Caco-2 (cell line): ENCODE results near the gene METAP1. TPM values are rescaled to one million over a fixed set of nuclear protein-coding genes. Genes with fewer than 3 reads are reported as not detected.
A peak's percentile ranks its signal among the peaks of the same experiment; 100 is the strongest.

Experiments
- Bru-seq: library from RNA; stranded (reverse); fragments of 400-500 nt; gene quantifications from one replicate; lab custom pipeline; 2021; lab: Mats Ljungman, UMichigan
- BruChase-seq, 2 experiments: library from RNA; stranded (reverse); fragments of 400-500 nt; gene quantifications; one replicate each; lab custom pipeline; 2021; lab: Mats Ljungman, UMichigan
- BruUV-seq: library from RNA; stranded (reverse); fragments of 400-500 nt; replicated peaks from 2 replicates; lab custom pipeline; 2021; lab: Mats Ljungman, UMichigan
- CTCF ChIA-PET: fragments of 300-600 bp; sonication (Branson Sonifier 250); formaldehyde crosslinking; loops from one replicate; lab custom pipeline; 2022; ENCODE audit warnings: antibody characterized with exemption; lab: Charles Lee
- POLR2A ChIA-PET: fragments of 300-600 bp; sonication (Branson Sonifier 250); formaldehyde crosslinking; loops from one replicate; lab custom pipeline; 2022; ENCODE audit warnings: antibody characterized with exemption; lab: Charles Lee
- DNase-seq, 2 experiments: peaks; one replicate each; pipeline versions ENCODE4 v3.0.0 to v3.0.0-alpha.2; 2020 to 2022
- H3K27me3 ChIP-seq: replicated peaks from 2 replicates; pipeline ENCODE4 v1.6.0; 2011; ENCODE audit warnings: low read length; ENCODE audit not compliant: control insufficient read depth, insufficient read depth
- H3K36me3 ChIP-seq: 2 replicates; pipeline ENCODE4 v1.5.1; 2011; ENCODE audit warnings: low read length; ENCODE audit not compliant: control insufficient read depth, insufficient read depth
- H3K4me1 ChIP-seq: fragments of 250-450 bp; sonication (Bioruptor Pico); 2 replicates; pipeline ENCODE4 v1.5.1; 2020; ENCODE audit warnings: mild to moderate bottlenecking
- H3K4me3 ChIP-seq: 2 replicates; pipeline ENCODE4 v1.5.1; 2011; ENCODE audit warnings: low read depth, mild to moderate bottlenecking, control low read depth, low read length
- H3K9me3 ChIP-seq: fragments of 250-450 bp; sonication (Bioruptor Pico); 2 replicates; pipeline ENCODE4 v1.5.1; 2020; ENCODE audit warnings: mild to moderate bottlenecking, moderate library complexity
- H3K27ac Mint-ChIP-seq: one replicate; pipeline ENCODE4 v1.8.0; 2022; ENCODE audit warnings: mixed read lengths; ENCODE audit not compliant: unreplicated experiment
- H3K27me3 Mint-ChIP-seq: one replicate; pipeline ENCODE4 v1.8.0; 2022; ENCODE audit warnings: mixed read lengths; ENCODE audit not compliant: insufficient read depth, unreplicated experiment
- H3K36me3 Mint-ChIP-seq: one replicate; pipeline ENCODE4 v1.8.0; 2022; ENCODE audit warnings: mild to moderate bottlenecking, mixed read lengths; ENCODE audit not compliant: insufficient read depth, unreplicated experiment
- H3K4me1 Mint-ChIP-seq: one replicate; pipeline ENCODE4 v1.8.0; 2022; ENCODE audit warnings: low read depth, mixed read lengths; ENCODE audit not compliant: unreplicated experiment
- H3K4me3 Mint-ChIP-seq: one replicate; pipeline ENCODE4 v1.8.0; 2022; ENCODE audit warnings: mild to moderate bottlenecking, moderate library complexity, mixed read lengths; ENCODE audit not compliant: unreplicated experiment
- H3K9me3 Mint-ChIP-seq: one replicate; pipeline ENCODE4 v1.8.0; 2022; ENCODE audit warnings: mixed read lengths; ENCODE audit not compliant: unreplicated experiment
- CTCF ChIP-seq, 2 experiments: fragments of 200-600 bp in 1 of 2; IDR thresholded peaks; 1 replicate in 1 of 2; 2 replicates in 1 of 2; pipeline versions ENCODE4 v1.5.1 to v1.8.0; 2011 to 2022; ENCODE audit warnings: antibody characterized with exemption in 1 of 2, control low read depth in 1 of 2, inconsistent platforms in 1 of 2, low read depth in 1 of 2, low read length in 1 of 2, mild to moderate bottlenecking in 1 of 2, moderate library complexity in 1 of 2; ENCODE audit not compliant: insufficient read depth in 1 of 2, severe bottlenecking in 1 of 2, unreplicated experiment in 1 of 2
- intact Hi-C: fragments of 100-400 bp; cut with micrococcal nuclease; formaldehyde crosslinking; loops from one replicate; pipeline ENCODE4 v1.10.0; 2022; ENCODE audit not compliant: unreplicated experiment
- long read RNA-seq: library from polyadenylated mRNA; stranded (forward); transcript quantifications from one replicate; pipeline ENCODE4 v2.0.0, GENCODE V29; 2022
- total RNA-seq: library from RNA; stranded (reverse); gene quantifications from 2 replicates; pipeline ENCODE4 v1.2.3, GENCODE V29; 2022

The METAP1 gene
- total RNA-seq (75.2 and 83.0 TPM in 2 replicates), Bru-seq, nascent RNA (percentile 93 among the genes with signal in this experiment), BruChase-seq, experiment 1, labeled RNA remaining after a 2-hour chase (percentile 88 among the genes with signal in this experiment), BruChase-seq, experiment 2, labeled RNA remaining after a 6-hour chase (percentile 88 among the genes with signal in this experiment)
- long read RNA-seq, transcript METAP1-201 (11 exons, 2,791 nt), result major isoform, 103 of 146 reads
- long read RNA-seq, partial matches to known transcripts, result 24 of 146 reads
- long read RNA-seq, other reads (novel, unspliced or antisense), result 19 of 146 reads

- POLR2A ChIA-PET, result interaction anchor here (0.6 to 1.7 kb wide), 14 partner anchors 11 to 526 kb away, joined by 3 to 16 read pairs (median 6); partner anchors contain the start of genes ADH4, ADH5 and EIF4E
Measured at GRCh38 chr4:98995183-98996055, at the start of gene METAP1. Gene METAP1, plus strand, starts transcription at chr4:98995721. Its CDS starts 33 bp downstream, at chr4:98995754.

GRCh38 chr4:98946359-98946758, 49.2 kb upstream of the METAP1 start:
- no peaks in the 10 kb centered on the region for H3K36me3 ChIP-seq
- DNase-seq, result no peak
- no peaks in the 10 kb centered on the region for H3K27me3 ChIP-seq
- intact Hi-C loops, result no loop called here
- Mint-ChIP-seq H3K27me3 (no peaks in the 10 kb centered on the region), H3K9me3 (no peaks in the 10 kb centered on the region), H3K27ac (no peak overlapping the region), H3K4me3 (no peak overlapping the region), H3K4me1 (no peaks in the 10 kb centered on the region), H3K36me3 (no peaks in the 10 kb centered on the region)
- ChIA-PET POLR2A (no interaction called here), CTCF (no interaction called here)
- BruUV-seq, result no TSS peak
- no peaks in the 10 kb centered on the region for H3K4me1 ChIP-seq
- no peak overlapping the region for H3K4me3 ChIP-seq
- H3K9me3 ChIP-seq, result no peaks in the 10 kb centered on the region
- TF ChIP-seq CTCF (IDR thresholded peaks at IDR 0.05; ENCODE audit: insufficient read depth in 1 of 2, low read depth in 1 of 2, low read length in 1 of 2, severe bottlenecking in 1 of 2, unreplicated experiment in 1 of 2), result no peak

More at GRCh38 chr4:98995183-98996055, at the start of gene METAP1:
- peak; percentile 96 for DNase-seq
- peaks cover 26% of the 10 kb centered on the region for H3K4me1 ChIP-seq
- Mint-ChIP-seq H3K27ac (peak within 1 kb of the TSS; percentile 81), H3K4me3 (peak within 1 kb of the TSS; percentile 85), H3K9me3 (no peaks in the 10 kb centered on the region), H3K27me3 (no peaks in the 10 kb centered on the region), H3K4me1 (peaks cover 25% of the 10 kb centered on the region), H3K36me3 (no peaks in the 10 kb centered on the region)
- intact Hi-C loops, result loop anchor here (1.0 to 5.0 kb wide), 8 partner anchors 29 to 853 kb away; partner anchors contain the start of genes EIF4E and STPG2
- H3K36me3 ChIP-seq, result no peaks in the 10 kb centered on the region
- TF ChIP-seq CTCF (IDR thresholded peaks at IDR 0.05; ENCODE audit: insufficient read depth in 1 of 2, low read depth in 1 of 2, low read length in 1 of 2, severe bottlenecking in 1 of 2, unreplicated experiment in 1 of 2), result peak; percentile 39 to 80
- CTCF ChIA-PET, result interaction anchor here (0.5 to 5.1 kb wide), 23 partner anchors 13 to 554 kb away, joined by 3 to 80 read pairs (median 4); partner anchors contain the start of genes ADH5 and EIF4E
- BruUV-seq, result no TSS peak
- no peaks in the 10 kb centered on the region for H3K9me3 ChIP-seq
- no peaks in the 10 kb centered on the region for H3K27me3 ChIP-seq
- peak within 1 kb of the TSS; percentile 97 for H3K4me3 ChIP-seq

- DNase-seq, result no peak
- Mint-ChIP-seq H3K4me1 (no peaks in the 10 kb centered on the region), H3K9me3 (no peaks in the 10 kb centered on the region), H3K27ac (no peak overlapping the region), H3K27me3 (no peaks in the 10 kb centered on the region), H3K36me3 (no peaks in the 10 kb centered on the region), H3K4me3 (no peak overlapping the region)
- TF ChIP-seq CTCF (IDR thresholded peaks at IDR 0.05; ENCODE audit: insufficient read depth in 1 of 2, low read depth in 1 of 2, low read length in 1 of 2, severe bottlenecking in 1 of 2, unreplicated experiment in 1 of 2), result no peak
- ChIA-PET POLR2A (no interaction called here), CTCF (no interaction called here)
- Histone ChIP-seq H3K27me3 (no peaks in the 10 kb centered on the region), H3K4me3 (no peak overlapping the region), H3K4me1 (no peaks in the 10 kb centered on the region), H3K9me3 (no peaks in the 10 kb centered on the region), H3K36me3 (no peaks in the 10 kb centered on the region)
- no TSS peak for BruUV-seq
- intact Hi-C loops, result no loop called here
Measured at GRCh38 chr4:98950925-98951324, 44.6 kb upstream of the METAP1 start.
